GM12878 (cell line): ENCODE measurements around the gene PLEK2. TPM values are rescaled to one million over a fixed set of nuclear protein-coding genes. Genes with fewer than 3 reads are reported as not detected.

Source experiments
- ATAC-seq: fragments of 200-7000 bp; cut with Tn5 transposase; 3 replicates; pipeline ENCODE4 v1.9.1; 2020; ENCODE audit warnings: mild to moderate bottlenecking, moderate library complexity
- BruUV-seq: library from RNA; stranded (reverse); fragments of 400-500 nt; replicated peaks from 2 replicates; lab custom pipeline; 2021; lab: Mats Ljungman, UMichigan
- CTCF ChIA-PET: fragments of 300-600 bp; sonication (Branson Sonifier 250); formaldehyde crosslinking; extraction: SDS; loops from one replicate; lab custom pipeline; 2021; ENCODE audit warnings: inconsistent platforms; lab: Yijun Ruan, JAX
- POLR2A ChIA-PET: fragments of 350-600 bp; formaldehyde crosslinking; extraction: SDS; loops from one replicate; lab custom pipeline; 2021; ENCODE audit warnings: inconsistent platforms; lab: Charles Lee
- RAD21 ChIA-PET: fragments of 300-600 bp; sonication (Branson Sonifier 250); formaldehyde crosslinking; loops from one replicate; lab custom pipeline; 2023; ENCODE audit warnings: antibody characterized with exemption; ENCODE audit not compliant: unreplicated experiment; lab: Charles Lee
- SMC1A ChIA-PET: fragments of 300-600 bp; sonication (Branson Sonifier 250); formaldehyde crosslinking; loops from one replicate; lab custom pipeline; 2023; ENCODE audit not compliant: unreplicated experiment, uncharacterized antibody; lab: Charles Lee
- DNase-seq: peaks from one replicate; pipeline ENCODE4 v3.0.0-alpha.2; 2011; ENCODE audit warnings: low read depth, low spot score
- FAIRE-seq: peaks from 3 replicates; lab custom pipeline; 2011; peaks lifted over from hg19 to GRCh38; lab: Jason Lieb, UNC
- H2AFZ ChIP-seq: 2 replicates; pipeline ENCODE4 v1.6.0; 2011; ENCODE audit warnings: low read depth, low read length, control low read depth; ENCODE audit not compliant: control insufficient read depth
- H3K27ac ChIP-seq: 2 replicates; pipeline ENCODE4 v1.5.1; 2011; ENCODE audit warnings: control low read depth; ENCODE audit not compliant: control insufficient read depth, insufficient read depth
- H3K27me3 ChIP-seq, 2 experiments: replicated peaks in 1 of 2; 2 replicates each; pipeline versions ENCODE4 v1.6.0 to v1.6.1; 2011; ENCODE audit warnings: low read length in 1 of 2; ENCODE audit not compliant: control insufficient read depth in 2 of 2, insufficient read depth in 2 of 2
- H3K36me3 ChIP-seq, 2 experiments: 2 replicates each; pipeline ENCODE4 v1.5.1; 2011; ENCODE audit warnings: low read length in 1 of 2; ENCODE audit not compliant: control insufficient read depth in 2 of 2, insufficient read depth in 2 of 2
- H3K4me1 ChIP-seq: 2 replicates; pipeline ENCODE4 v1.6.1; 2011; ENCODE audit warnings: mild to moderate bottlenecking, low read length, moderate library complexity, mixed read lengths; ENCODE audit not compliant: control insufficient read depth, insufficient read depth
- H3K4me2 ChIP-seq: 2 replicates; pipeline ENCODE4 v1.6.0; 2011; ENCODE audit warnings: control low read depth; ENCODE audit not compliant: control insufficient read depth, insufficient read depth
- H3K4me3 ChIP-seq: fragments of 200-600 bp; sonication (generic); 2 replicates; pipeline ENCODE4 v1.5.1; 2016
- H3K79me2 ChIP-seq: 2 replicates; pipeline ENCODE4 v1.6.0; 2011; ENCODE audit warnings: low read length; ENCODE audit not compliant: control insufficient read depth, insufficient read depth
- H3K9ac ChIP-seq: 2 replicates; pipeline ENCODE4 v1.8.0; 2011; ENCODE audit warnings: low read length, control low read depth, mixed read lengths; ENCODE audit not compliant: control insufficient read depth, insufficient read depth
- H3K9me3 ChIP-seq: replicated peaks from 3 replicates; pipeline ENCODE4 v1.5.1; 2011; ENCODE audit warnings: mild to moderate bottlenecking, low read length; ENCODE audit not compliant: control insufficient read depth, insufficient read depth
- H4K20me1 ChIP-seq: 2 replicates; pipeline ENCODE4 v1.6.0; 2011; ENCODE audit not compliant: control insufficient read depth, insufficient read depth
- BRCA1 ChIP-seq: IDR thresholded peaks from 2 replicates; pipeline ENCODE4 v1.6.1; 2011; ENCODE audit warnings: low read depth, low read length, improper control_type of control experiment
- CBX3 ChIP-seq: fragments of 200-600 bp; sonication (generic); IDR thresholded peaks from 2 replicates; pipeline ENCODE4 v1.6.1; 2016; ENCODE audit warnings: low read depth, borderline replicate concordance
- CBX5 ChIP-seq: sonication (generic); IDR thresholded peaks from 2 replicates; pipeline ENCODE4 v1.6.1; 2016; ENCODE audit warnings: low read depth, moderate library complexity, mild to moderate bottlenecking, inconsistent platforms
- ETV6 ChIP-seq, 2 experiments: fragments of 450-650 bp in 1 of 2; IDR thresholded peaks in 1 of 2; conservative IDR thresholded peaks in 1 of 2; 2 replicates each; pipeline ENCODE4 v1.6.1; 2014; ENCODE audit warnings: antibody characterized with exemption in 1 of 2, borderline replicate concordance in 1 of 2, low read depth in 1 of 2, mild to moderate bottlenecking in 1 of 2, moderate library complexity in 1 of 2
- IKZF1 ChIP-seq: fragments of 450-650 bp; conservative IDR thresholded peaks from 2 replicates; pipeline ENCODE4 v1.6.1; 2017; ENCODE audit warnings: antibody characterized with exemption, mild to moderate bottlenecking
- KDM1A ChIP-seq: fragments of 200-600 bp; sonication (generic); IDR thresholded peaks from 2 replicates; pipeline ENCODE4 v1.6.1; 2016; ENCODE audit warnings: borderline replicate concordance
- KLF5 ChIP-seq: fragments of 450-650 bp; IDR thresholded peaks from 2 replicates; pipeline ENCODE4 v1.6.1; 2014; ENCODE audit warnings: mild to moderate bottlenecking; ENCODE audit not compliant: partially characterized antibody
- PAX5 ChIP-seq: IDR thresholded peaks from 2 replicates; pipeline ENCODE4 v1.6.1; 2011; ENCODE audit warnings: low read depth, low read length, borderline replicate concordance
- PML ChIP-seq: IDR thresholded peaks from 2 replicates; pipeline ENCODE4 v1.6.1; 2012; ENCODE audit warnings: low read length, inconsistent platforms
- SP1 ChIP-seq: IDR thresholded peaks from one replicate; pipeline ENCODE4 v1.6.1; 2011; ENCODE audit warnings: low read depth, low read length
- SPI1 ChIP-seq: IDR thresholded peaks from 2 replicates; pipeline ENCODE4 v1.6.1; 2011; ENCODE audit warnings: low read depth, mild to moderate bottlenecking, low read length, moderate library complexity, borderline replicate concordance; ENCODE audit not compliant: insufficient read depth
- TAF1 ChIP-seq: IDR thresholded peaks from 2 replicates; pipeline ENCODE4 v1.6.1; 2011; ENCODE audit warnings: mild to moderate bottlenecking, low read depth, low read length, borderline replicate concordance
- WGBS: methylation state at CpG from one replicate; pipeline ENCODE4 v1.1.6; 2016; ENCODE audit warnings: low lambda C conversion rate; ENCODE audit not compliant: insufficient replicate concordance, insufficient coverage; ENCODE audit errors: missing lambda C conversion rate; 5-methylcytosine and 5-hydroxymethylcytosine counted together
- in situ Hi-C: fragments of 300-500 bp; cut with MboI; formaldehyde crosslinking; loops from 9 replicates; pipeline ENCODE4 v1.14.3; 2018; ENCODE audit warnings: mixed read lengths
- intact Hi-C: fragments of 100-400 bp; cut with micrococcal nuclease; formaldehyde crosslinking; loops from one replicate; pipeline ENCODE4 v1.14.2; 2022; ENCODE audit not compliant: unreplicated experiment
- polyA plus RNA-seq, 11 experiments: library from polyadenylated mRNA; depleted of rRNA in 4 of 11; unstranded in 6 of 11; stranded (reverse) in 5 of 11; fragments of >200 nt; fragmentation: Nextera tagmentation in 4 of 11; fragmentation: Illumina TruSeq in 1 of 11; extraction: Ambion mirVana in 4 of 11; extraction: Trizol in 1 of 11; gene quantifications; 1 replicate in 1 of 11; 2 replicates in 10 of 11; pipeline versions ENCODE4 v1.2.1 to v1.2.3, GENCODE V29; 2011 to 2016; ENCODE audit warnings: inconsistent platforms in 2 of 11, missing spikeins in 2 of 11, low read depth in 1 of 11
- total RNA-seq, 4 experiments: library from RNA; depleted of rRNA in 3 of 4; stranded (reverse); fragments of >200 nt in 3 of 4; fragmentation: Illumina TruSeq in 1 of 4; extraction: Trizol in 1 of 4; gene quantifications; 2 replicates each; pipeline versions ENCODE4 v1.2.1 to v1.2.3, GENCODE V29; 2013 to 2021
- TF ChIP-seq, protein P1 (sequence below): fragments of 450-650 bp; IDR thresholded peaks from 2 replicates; pipeline ENCODE4 v1.6.1; 2016; ENCODE audit warnings: mild to moderate bottlenecking
- TF ChIP-seq, protein P2 (sequence below): fragments of 450-650 bp; IDR thresholded peaks from 2 replicates; pipeline ENCODE4 v1.6.1; 2018; ENCODE audit warnings: mild to moderate bottlenecking, low read depth, moderate library complexity; ENCODE audit not compliant: partially characterized antibody
- TF ChIP-seq, protein P3 (sequence below): fragments of 450-650 bp; IDR thresholded peaks from 2 replicates; pipeline ENCODE4 v1.6.1; 2014; ENCODE audit warnings: mild to moderate bottlenecking

The PLEK2 gene
- total and polyA plus RNA-seq, 10 of the 15 experiments (the other 5 are each of a cell fraction or from before 2014, with no cell fraction given): 0.08 to 0.20 TPM; not detected in 8

DNA sequence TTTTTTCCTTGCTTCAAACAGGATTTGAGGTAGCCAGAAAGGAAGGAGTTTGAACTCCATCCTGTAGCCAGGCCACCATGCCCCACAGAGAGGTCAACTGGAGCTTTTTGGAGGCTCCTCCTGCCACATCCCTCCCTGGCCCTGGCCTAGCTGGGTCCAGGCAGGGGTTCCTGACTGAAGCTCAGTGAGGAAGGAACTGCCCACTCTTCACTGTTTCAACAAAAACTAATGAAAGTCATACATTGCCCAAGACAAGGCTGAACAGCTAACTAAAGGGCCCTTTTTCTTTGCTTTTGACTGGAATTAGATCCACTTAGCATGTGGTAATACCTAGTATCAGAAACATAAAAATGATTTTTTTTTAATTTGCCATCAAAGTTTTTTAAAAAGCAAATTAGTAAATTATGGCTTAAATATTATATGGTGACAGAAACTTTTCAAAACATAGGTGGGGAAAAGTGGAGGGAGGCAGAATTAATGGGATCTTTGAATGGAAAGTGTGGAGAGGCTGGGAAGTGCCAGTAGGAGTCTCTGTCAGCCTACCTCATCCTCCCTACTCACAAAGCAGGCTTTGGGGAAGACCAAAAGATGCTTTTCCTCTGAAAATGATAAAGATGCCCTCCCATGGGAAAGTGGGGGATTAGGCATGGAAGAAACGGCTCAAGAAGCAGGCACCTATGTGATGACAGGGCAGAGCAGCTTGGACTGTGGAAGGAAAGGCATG, 22.0 kb downstream of the PLEK2 start:
- FAIRE-seq: no peak
- intact Hi-C loops: no loop called here

More for the DNA sequence above, 22.0 kb downstream of the PLEK2 start:
- no peaks in the 10 kb centered on the region for H3K27me3 ChIP-seq
- DNase-seq (no peak), ATAC-seq (no peak)
- ChIA-PET POLR2A (interaction anchor here (0.7 kb wide), 1 partner anchor 112 kb away, joined by 3 read pairs; no protein-coding TSS in a partner anchor), SMC1A (interaction anchor here (0.7 kb wide), 1 partner anchor 54 kb away, joined by 3 read pairs; no protein-coding TSS in a partner anchor), RAD21 (no interaction called here), CTCF (no interaction called here)
- H3K27ac ChIP-seq: no peak overlapping the region
- no peaks in the 10 kb centered on the region for H4K20me1 ChIP-seq
- no peaks in the 10 kb centered on the region for H3K4me1 ChIP-seq
- in situ Hi-C loops: no loop called here
- H3K36me3 ChIP-seq: peaks cover 3 to 13% of the 10 kb centered on the region in 2 experiments; a peak in 3 of 4 replicates
- H3K4me2 ChIP-seq: no peak overlapping the region
- no peaks in the 10 kb centered on the region for H3K9me3 ChIP-seq
- no peak overlapping the region for H3K4me3 ChIP-seq
- TF ChIP-seq, protein P1, sequence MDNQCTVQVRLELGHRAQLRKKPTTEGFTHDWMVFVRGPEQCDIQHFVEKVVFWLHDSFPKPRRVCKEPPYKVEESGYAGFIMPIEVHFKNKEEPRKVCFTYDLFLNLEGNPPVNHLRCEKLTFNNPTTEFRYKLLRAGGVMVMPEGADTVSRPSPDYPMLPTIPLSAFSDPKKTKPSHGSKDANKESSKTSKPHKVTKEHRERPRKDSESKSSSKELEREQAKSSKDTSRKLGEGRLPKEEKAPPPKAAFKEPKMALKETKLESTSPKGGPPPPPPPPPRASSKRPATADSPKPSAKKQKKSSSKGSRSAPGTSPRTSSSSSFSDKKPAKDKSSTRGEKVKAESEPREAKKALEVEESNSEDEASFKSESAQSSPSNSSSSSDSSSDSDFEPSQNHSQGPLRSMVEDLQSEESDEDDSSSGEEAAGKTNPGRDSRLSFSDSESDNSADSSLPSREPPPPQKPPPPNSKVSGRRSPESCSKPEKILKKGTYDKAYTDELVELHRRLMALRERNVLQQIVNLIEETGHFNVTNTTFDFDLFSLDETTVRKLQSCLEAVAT: no peak
- TF ChIP-seq, protein P2, sequence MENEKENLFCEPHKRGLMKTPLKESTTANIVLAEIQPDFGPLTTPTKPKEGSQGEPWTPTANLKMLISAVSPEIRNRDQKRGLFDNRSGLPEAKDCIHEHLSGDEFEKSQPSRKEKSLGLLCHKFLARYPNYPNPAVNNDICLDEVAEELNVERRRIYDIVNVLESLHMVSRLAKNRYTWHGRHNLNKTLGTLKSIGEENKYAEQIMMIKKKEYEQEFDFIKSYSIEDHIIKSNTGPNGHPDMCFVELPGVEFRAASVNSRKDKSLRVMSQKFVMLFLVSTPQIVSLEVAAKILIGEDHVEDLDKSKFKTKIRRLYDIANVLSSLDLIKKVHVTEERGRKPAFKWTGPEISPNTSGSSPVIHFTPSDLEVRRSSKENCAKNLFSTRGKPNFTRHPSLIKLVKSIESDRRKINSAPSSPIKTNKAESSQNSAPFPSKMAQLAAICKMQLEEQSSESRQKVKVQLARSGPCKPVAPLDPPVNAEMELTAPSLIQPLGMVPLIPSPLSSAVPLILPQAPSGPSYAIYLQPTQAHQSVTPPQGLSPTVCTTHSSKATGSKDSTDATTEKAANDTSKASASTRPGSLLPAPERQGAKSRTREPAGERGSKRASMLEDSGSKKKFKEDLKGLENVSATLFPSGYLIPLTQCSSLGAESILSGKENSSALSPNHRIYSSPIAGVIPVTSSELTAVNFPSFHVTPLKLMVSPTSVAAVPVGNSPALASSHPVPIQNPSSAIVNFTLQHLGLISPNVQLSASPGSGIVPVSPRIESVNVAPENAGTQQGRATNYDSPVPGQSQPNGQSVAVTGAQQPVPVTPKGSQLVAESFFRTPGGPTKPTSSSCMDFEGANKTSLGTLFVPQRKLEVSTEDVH: no peak
- TF ChIP-seq IKZF1 (no peak), KLF5 (no peak), PML (no peak), KDM1A (no peak), TAF1 (no peak), SP1 (no peak), CBX3 (no peak), PAX5 (no peak), BRCA1 (no peak), ETV6 (conservative IDR thresholded peaks at IDR 0.05 in 1 of 2, IDR thresholded peaks at IDR 0.05 in 1 of 2; ENCODE audit: borderline replicate concordance in 1 of 2, low read depth in 1 of 2) (no peak), SPI1 (no peak), CBX5 (no peak)
- TF ChIP-seq, protein P3, sequence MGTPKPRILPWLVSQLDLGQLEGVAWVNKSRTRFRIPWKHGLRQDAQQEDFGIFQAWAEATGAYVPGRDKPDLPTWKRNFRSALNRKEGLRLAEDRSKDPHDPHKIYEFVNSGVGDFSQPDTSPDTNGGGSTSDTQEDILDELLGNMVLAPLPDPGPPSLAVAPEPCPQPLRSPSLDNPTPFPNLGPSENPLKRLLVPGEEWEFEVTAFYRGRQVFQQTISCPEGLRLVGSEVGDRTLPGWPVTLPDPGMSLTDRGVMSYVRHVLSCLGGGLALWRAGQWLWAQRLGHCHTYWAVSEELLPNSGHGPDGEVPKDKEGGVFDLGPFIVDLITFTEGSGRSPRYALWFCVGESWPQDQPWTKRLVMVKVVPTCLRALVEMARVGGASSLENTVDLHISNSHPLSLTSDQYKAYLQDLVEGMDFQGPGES: no peak
- H3K79me2 ChIP-seq: no peaks in the 10 kb centered on the region
- BruUV-seq: no TSS peak
- H2AFZ ChIP-seq: no peak overlapping the region
- no peak overlapping the region for H3K9ac ChIP-seq
- WGBS: 82% methylated on average over 1 of the region's 1 CpG
